Stomach (tissue), 9 donors: ENCODE results near the gene ABHD2. TPM values are rescaled to one million over a fixed set of nuclear protein-coding genes. Genes with fewer than 3 reads are reported as not detected.
"Not testable (repeated sequence)": the region's sequence is repeated elsewhere in the genome, so short reads cannot be mapped to it uniquely, and the experiment has no call there.

ENCODE experiments used
- DNase-seq, 2 donors: peaks; one replicate each; pipeline versions ENCODE4 v3.0.0 to v3.0.0-alpha.2; 2013 to 2019
- H3K27ac ChIP-seq, 5 donors: fragments of 200-600 bp in 4 of 5; sonication (generic) in 4 of 5; one replicate each; pipeline ENCODE4 v1.5.1; 2013 to 2019; ENCODE audit warnings: mild to moderate bottlenecking in 1 of 5, moderate library complexity in 1 of 5
- H3K27me3 ChIP-seq, 3 donors: fragments of 200-600 bp; sonication (generic); one replicate each; pipeline ENCODE4 v1.5.1; 2017 to 2019; ENCODE audit warnings: mixed run types in 1 of 3
- H3K36me3 ChIP-seq, 4 donors: fragments of 200-600 bp; sonication (generic); 1 replicate in 3 of 4; 2 replicates in 1 of 4; pipeline ENCODE4 v1.5.1; 2016 to 2019
- H3K4me1 ChIP-seq, 4 donors: fragments of 200-600 bp; sonication (generic); one replicate each; pipeline ENCODE4 v1.5.1; 2016 to 2019
- H3K4me3 ChIP-seq, 4 donors: fragments of 200-600 bp; sonication (generic) in 3 of 4; one replicate each; pipeline ENCODE4 v1.5.1; 2016 to 2019; ENCODE audit warnings: mild to moderate bottlenecking in 1 of 4
- H3K9me3 ChIP-seq, 4 donors: fragments of 200-600 bp; sonication (generic); one replicate each; pipeline ENCODE4 v1.5.1; 2016 to 2019
- CTCF ChIP-seq, 7 experiments: fragments of 450-650 bp in 4 of 7; fragments of 200-600 bp in 3 of 7; sonication (generic) in 3 of 7; IDR thresholded peaks; one replicate each; pipeline ENCODE4 v1.5.1; 2016 to 2019; ENCODE audit warnings: antibody characterized with exemption in 7 of 7, control low read depth in 2 of 7, mild to moderate bottlenecking in 1 of 7
- EP300 ChIP-seq: sonication (generic); formaldehyde crosslinking; IDR thresholded peaks from one replicate; pipeline ENCODE4 v1.6.1; 2017; ENCODE audit warnings: antibody characterized with exemption
- POLR2A ChIP-seq, 4 donors: fragments of 450-650 bp; IDR thresholded peaks; one replicate each; pipeline ENCODE4 v1.6.1; 2016; ENCODE audit warnings: antibody characterized with exemption in 4 of 4, control low read depth in 2 of 4, mild to moderate bottlenecking in 1 of 4, moderate library complexity in 1 of 4
- POLR2AphosphoS5 ChIP-seq, 3 donors: sonication (generic); formaldehyde crosslinking; IDR thresholded peaks; one replicate each; pipeline ENCODE4 v1.6.1; 2016; ENCODE audit warnings: antibody characterized with exemption in 3 of 3
- WGBS, 5 donors: extraction: QIAGEN DNeasy Blood & Tissue Kit in 3 of 5; methylation state at CpG; one replicate each; pipeline versions ENCODE4 v1.1.5 to v1.1.7; 2013 to 2018; 5-methylcytosine and 5-hydroxymethylcytosine counted together
- intact Hi-C: fragments of 100-400 bp; cut with DNase I; formaldehyde crosslinking; loops from one replicate; pipeline ENCODE4 v1.15.1; 2023; ENCODE audit warnings: low total_unique reads
- polyA plus RNA-seq, 3 donors: library from polyadenylated mRNA; stranded (reverse); fragments of 200-250 nt; gene quantifications; one replicate each; pipeline ENCODE4 v1.2.3, GENCODE V29; 2013
- total RNA-seq, 5 donors: library from RNA; depleted of rRNA; stranded (reverse); fragments of >200 nt; gene quantifications; one replicate each; pipeline versions ENCODE4 v1.1.0 to v1.2.3, GENCODE V29; 2014 to 2016
- donor health status: healthy with polysubstance abuse.
- donor health status: Bipolar disorder and iron deficiency.
- donor health status: healthy.

The ABHD2 gene
- total and polyA plus RNA-seq, 8 donors, result 5.1 to 192 (median 70.3) TPM

GRCh38 chr15:89117790-89118189 is 29.5 kb downstream of the ABHD2 start:
- no peaks in the 10 kb centered on the region for H3K9me3 ChIP-seq
- peaks cover 74 to 98% (median 90%) of the 10 kb centered on the region in 4 donors for H3K4me1 ChIP-seq
- no peaks in the 10 kb centered on the region for H3K27me3 ChIP-seq
- intact Hi-C loops, result no loop called here
- WGBS, 5 donors, result 72 to 88% (median 86%) methylated on average over 3 of the region's 3 CpGs
- TF ChIP-seq POLR2AphosphoS5 (IDR thresholded peaks at IDR 0.05) (no peak), CTCF (IDR thresholded peaks at IDR 0.05) (no peak), EP300 (no peak), POLR2A (IDR thresholded peaks at IDR 0.05) (no peak)
- peak overlapping the region; percentile 4 to 95 (median 83) for H3K27ac ChIP-seq
- no peak for DNase-seq
- peaks cover 19 to 65% (median 55%) of the 10 kb centered on the region in 4 donors for H3K36me3 ChIP-seq
- no peak overlapping the region for H3K4me3 ChIP-seq

- TF ChIP-seq POLR2A (IDR thresholded peaks at IDR 0.05) (no peak), EP300 (no peak), POLR2AphosphoS5 (IDR thresholded peaks at IDR 0.05) (no peak)
- Histone ChIP-seq H3K36me3 (peaks cover 21 to 72% (median 62%) of the 10 kb centered on the region in 4 donors), H3K27me3 (no peaks in the 10 kb centered on the region), H3K9me3 (no peaks in the 10 kb centered on the region), H3K27ac (peak overlapping the region; percentile 78 to 95 (median 83)), H3K4me1 (peaks cover 67 to 96% (median 86%) of the 10 kb centered on the region in 4 donors), H3K4me3 (no peak overlapping the region)
- intact Hi-C loops, result no loop called here
- 57 to 64% (median 60%) methylated on average over 2 of the region's 2 CpGs for WGBS, 5 donors
- no peak for DNase-seq
Measured at GRCh38 chr15:89118481-89118989, 30.3 kb downstream of the ABHD2 start.

- intact Hi-C loops, result no loop called here
- Histone ChIP-seq H3K27ac (peak overlapping the region; percentile 82 to 95 (median 89)), H3K36me3 (peaks cover 16 to 76% (median 62%) of the 10 kb centered on the region in 4 donors), H3K4me1 (peaks cover 65 to 95% (median 85%) of the 10 kb centered on the region in 4 donors), H3K9me3 (no peaks in the 10 kb centered on the region), H3K4me3 (no peak overlapping the region), H3K27me3 (no peaks in the 10 kb centered on the region)
- DNase-seq, result peak in 1 of 2 donors; percentile 69
- 28 to 46% (median 38%) methylated on average over 12 of the region's 12 CpGs for WGBS, 5 donors
- TF ChIP-seq CTCF (IDR thresholded peaks at IDR 0.05) (no peak), POLR2A (IDR thresholded peaks at IDR 0.05) (no peak), POLR2AphosphoS5 (IDR thresholded peaks at IDR 0.05) (no peak), EP300 (no peak)
Measured at GRCh38 chr15:89119489-89120478, 31.5 kb downstream of the ABHD2 start.

- H3K9me3 ChIP-seq, intact Hi-C loops, H3K27me3 ChIP-seq, DNase-seq, H3K4me3 ChIP-seq: not testable (repeated sequence)
- Histone ChIP-seq H3K4me1 (peaks cover 68 to 95% (median 80%) of the 10 kb centered on the region in 4 donors), H3K27ac (peak overlapping the region; percentile 82 to 95 (median 89)), H3K36me3 (peaks cover 16 to 81% (median 65%) of the 10 kb centered on the region in 4 donors)
- WGBS, 5 donors, result 63 to 84% (median 77%) methylated on average over 13 of the region's 13 CpGs
Measured at GRCh38 chr15:89120479-89121000, 32.3 kb downstream of the ABHD2 start.

- no peak for TF ChIP-seq CTCF (IDR thresholded peaks at IDR 0.05)
- TF ChIP-seq POLR2A (IDR thresholded peaks at IDR 0.05), result no peak
- no peak for TF ChIP-seq EP300
- peak in 2 of 3 donors; percentile 41 to 42 for TF ChIP-seq POLR2AphosphoS5 (IDR thresholded peaks at IDR 0.05)
- peak; percentile 56 to 83 for DNase-seq
- peaks cover 18 to 86% (median 69%) of the 10 kb centered on the region in 4 donors for H3K36me3 ChIP-seq
- no peaks in the 10 kb centered on the region for H3K27me3 ChIP-seq
- peaks cover 64 to 95% (median 79%) of the 10 kb centered on the region in 4 donors for H3K4me1 ChIP-seq
- intact Hi-C loops, result no loop called here
- no peak overlapping the region for H3K4me3 ChIP-seq
- WGBS, 5 donors, result 28 to 43% (median 34%) methylated on average over 3 of the region's 3 CpGs
- H3K27ac ChIP-seq, result peak overlapping the region; percentile 82 to 95 (median 89)
- no peaks in the 10 kb centered on the region for H3K9me3 ChIP-seq
Measured at GRCh38 chr15:89121414-89121813, 33.2 kb downstream of the ABHD2 start.
